Thyroid gland (tissue), 4 donors: ENCODE data around the gene NYNRIN.

Experiments used
- CTCF ChIP-seq, 6 experiments: fragments of 200-600 bp in 3 of 6; fragments of 450-650 bp in 3 of 6; sonication (generic) in 3 of 6; IDR thresholded peaks; one replicate each; pipeline ENCODE4 v1.5.1; 2016 to 2019; ENCODE audit warnings: antibody characterized with exemption in 6 of 6, mild to moderate bottlenecking in 2 of 6, inconsistent platforms in 1 of 6, moderate library complexity in 1 of 6
- POLR2A ChIP-seq, 2 donors: fragments of 450-650 bp; IDR thresholded peaks; one replicate each; pipeline ENCODE4 v1.6.1; 2017; ENCODE audit warnings: antibody characterized with exemption in 2 of 2, mild to moderate bottlenecking in 2 of 2, moderate library complexity in 1 of 2

- TF ChIP-seq CTCF (IDR thresholded peaks at IDR 0.05) (no peak), POLR2A (IDR thresholded peaks at IDR 0.05) (no peak)
These were observed 7.6 kb downstream of the NYNRIN start for GRCh38 chr14:24406416-24406815.
